Measurements from ENCODE around the gene EIF4E3. TPM values are rescaled to one million over a fixed set of nuclear protein-coding genes. Genes with fewer than 3 reads are reported as not detected.

EIF4E3 gene
- total RNA-seq, 4 donors from 2014 or later, result 12.4 to 52.2 (median 23.0) TPM

DNA sequence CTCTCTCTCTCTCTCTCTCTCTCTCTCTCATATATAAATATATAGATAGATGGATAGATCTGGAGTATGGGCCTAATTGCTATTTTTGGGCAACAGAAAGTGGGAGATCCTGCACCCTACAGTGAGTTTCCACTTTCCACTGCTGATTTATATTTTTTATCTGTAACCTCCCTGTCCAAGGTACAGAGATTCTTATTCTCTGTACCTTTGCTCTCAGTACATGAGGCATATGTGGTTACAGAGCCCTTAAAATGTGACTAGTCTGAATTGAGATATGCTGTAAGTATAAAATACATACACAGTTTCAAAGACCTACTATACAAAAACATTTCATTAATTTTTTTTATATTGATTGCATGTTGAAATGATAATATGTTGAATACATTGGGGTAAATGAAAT is 90.5 kb downstream of the EIF4E3 start:
- no peaks in the 10 kb centered on the region for H3K27me3 ChIP-seq
- H3K4me1 ChIP-seq, result no peaks in the 10 kb centered on the region
- DNase-seq, result no peak
- H3K36me3 ChIP-seq, result no peaks in the 10 kb centered on the region
- H3K4me3 ChIP-seq, result no peak overlapping the region
- no peak for TF ChIP-seq POLR2A (IDR thresholded peaks at IDR 0.05)
- TF ChIP-seq, protein P1, sequence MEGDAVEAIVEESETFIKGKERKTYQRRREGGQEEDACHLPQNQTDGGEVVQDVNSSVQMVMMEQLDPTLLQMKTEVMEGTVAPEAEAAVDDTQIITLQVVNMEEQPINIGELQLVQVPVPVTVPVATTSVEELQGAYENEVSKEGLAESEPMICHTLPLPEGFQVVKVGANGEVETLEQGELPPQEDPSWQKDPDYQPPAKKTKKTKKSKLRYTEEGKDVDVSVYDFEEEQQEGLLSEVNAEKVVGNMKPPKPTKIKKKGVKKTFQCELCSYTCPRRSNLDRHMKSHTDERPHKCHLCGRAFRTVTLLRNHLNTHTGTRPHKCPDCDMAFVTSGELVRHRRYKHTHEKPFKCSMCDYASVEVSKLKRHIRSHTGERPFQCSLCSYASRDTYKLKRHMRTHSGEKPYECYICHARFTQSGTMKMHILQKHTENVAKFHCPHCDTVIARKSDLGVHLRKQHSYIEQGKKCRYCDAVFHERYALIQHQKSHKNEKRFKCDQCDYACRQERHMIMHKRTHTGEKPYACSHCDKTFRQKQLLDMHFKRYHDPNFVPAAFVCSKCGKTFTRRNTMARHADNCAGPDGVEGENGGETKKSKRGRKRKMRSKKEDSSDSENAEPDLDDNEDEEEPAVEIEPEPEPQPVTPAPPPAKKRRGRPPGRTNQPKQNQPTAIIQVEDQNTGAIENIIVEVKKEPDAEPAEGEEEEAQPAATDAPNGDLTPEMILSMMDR (IDR thresholded peaks at IDR 0.05), result no peak
- intact Hi-C loops (cut with DNase I; ENCODE audit: low total_unique reads), result no loop called here
- no peaks in the 10 kb centered on the region for H3K9me3 ChIP-seq
- H3K27ac ChIP-seq, result no peak overlapping the region

DNA sequence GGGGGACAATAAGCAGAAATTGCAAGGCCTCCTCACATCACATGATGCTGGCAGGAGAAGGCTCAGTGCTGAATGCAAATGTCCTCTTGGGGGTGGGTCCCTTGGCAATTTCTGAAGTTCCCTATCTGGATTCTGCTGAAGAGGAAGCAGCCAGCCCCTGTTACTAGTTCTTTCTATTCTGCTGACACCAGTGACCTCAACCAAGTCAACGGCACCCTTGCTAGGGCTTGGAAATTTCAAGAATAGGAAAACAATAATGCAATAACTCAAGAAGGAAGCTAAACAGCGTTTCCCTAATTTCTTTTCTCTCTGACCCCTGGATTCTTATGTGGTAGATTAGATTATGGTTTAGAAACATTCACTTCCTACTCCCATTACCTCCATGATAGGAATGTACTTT is 95.5 kb downstream of the EIF4E3 start:
- TF ChIP-seq, protein P1 (IDR thresholded peaks at IDR 0.05), result no peak
- no peak for TF ChIP-seq POLR2A (IDR thresholded peaks at IDR 0.05)
- peak in 1 of 2 donors; percentile 18 for DNase-seq
- no peaks in the 10 kb centered on the region for H3K4me1 ChIP-seq
- peak overlapping the region; percentile 27 to 37 for H3K27ac ChIP-seq
- H3K36me3 ChIP-seq, result no peaks in the 10 kb centered on the region
- intact Hi-C loops (cut with DNase I; ENCODE audit: low total_unique reads), result no loop called here
- no peak overlapping the region for H3K4me3 ChIP-seq
- H3K9me3 ChIP-seq, result no peaks in the 10 kb centered on the region
- no peaks in the 10 kb centered on the region for H3K27me3 ChIP-seq

DNA sequence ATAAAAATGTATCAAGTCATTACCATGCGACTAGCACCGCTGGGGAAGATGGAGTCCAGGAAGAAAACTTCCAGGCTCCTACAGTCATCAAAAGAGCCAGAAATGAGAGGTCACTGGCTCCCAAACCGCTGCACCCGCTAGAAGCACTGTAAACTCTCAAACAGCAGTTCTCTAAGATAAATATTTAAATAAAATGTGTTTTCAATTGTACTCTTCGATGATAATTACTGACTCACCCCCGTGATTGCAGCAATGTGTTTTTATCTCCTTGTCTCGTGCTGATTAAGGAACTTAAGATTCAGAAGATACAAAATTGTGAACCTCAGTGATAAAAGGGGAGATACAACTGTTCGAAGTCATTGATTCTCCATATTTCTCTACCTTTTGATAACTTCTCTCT is 95.9 kb downstream of the EIF4E3 start:
- no peak overlapping the region for H3K4me3 ChIP-seq
- no peaks in the 10 kb centered on the region for H3K36me3 ChIP-seq
- H3K9me3 ChIP-seq, result no peaks in the 10 kb centered on the region
- intact Hi-C loops (cut with DNase I; ENCODE audit: low total_unique reads), result no loop called here
- no peaks in the 10 kb centered on the region for H3K27me3 ChIP-seq
- peak overlapping the region; percentile 27 to 37 for H3K27ac ChIP-seq
- TF ChIP-seq POLR2A (IDR thresholded peaks at IDR 0.05), result no peak
- TF ChIP-seq, protein P1 (IDR thresholded peaks at IDR 0.05), result no peak
- DNase-seq, result peak in 1 of 2 donors; percentile 31
- H3K4me1 ChIP-seq, result no peaks in the 10 kb centered on the region

DNA sequence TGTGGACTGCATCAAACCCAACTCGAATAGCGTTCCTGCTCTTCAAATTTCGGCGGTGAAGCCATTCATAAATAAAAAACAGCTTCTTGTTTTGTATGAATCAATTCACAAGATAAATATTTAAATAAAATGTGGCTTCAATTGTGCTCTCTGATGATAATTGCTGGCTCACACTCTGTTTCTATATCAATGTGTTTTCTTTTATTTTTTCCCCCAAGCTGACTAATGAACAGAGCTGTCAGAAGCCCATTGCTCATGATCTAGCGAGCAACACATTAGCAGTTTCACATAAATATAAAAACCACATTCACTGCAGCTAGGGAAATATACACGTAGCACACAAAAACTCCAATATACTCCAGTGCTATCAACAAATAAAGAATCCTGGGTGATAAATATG is 96.7 kb downstream of the EIF4E3 start:
- no peak overlapping the region for H3K4me3 ChIP-seq
- intact Hi-C loops (cut with DNase I; ENCODE audit: low total_unique reads), result no loop called here
- H3K4me1 ChIP-seq, result no peaks in the 10 kb centered on the region
- TF ChIP-seq POLR2A (IDR thresholded peaks at IDR 0.05), result no peak
- TF ChIP-seq, protein P1 (IDR thresholded peaks at IDR 0.05), result no peak
- no peaks in the 10 kb centered on the region for H3K9me3 ChIP-seq
- no peak overlapping the region for H3K27ac ChIP-seq
- no peaks in the 10 kb centered on the region for H3K36me3 ChIP-seq
- H3K27me3 ChIP-seq, result no peaks in the 10 kb centered on the region
- no peak for DNase-seq

DNA sequence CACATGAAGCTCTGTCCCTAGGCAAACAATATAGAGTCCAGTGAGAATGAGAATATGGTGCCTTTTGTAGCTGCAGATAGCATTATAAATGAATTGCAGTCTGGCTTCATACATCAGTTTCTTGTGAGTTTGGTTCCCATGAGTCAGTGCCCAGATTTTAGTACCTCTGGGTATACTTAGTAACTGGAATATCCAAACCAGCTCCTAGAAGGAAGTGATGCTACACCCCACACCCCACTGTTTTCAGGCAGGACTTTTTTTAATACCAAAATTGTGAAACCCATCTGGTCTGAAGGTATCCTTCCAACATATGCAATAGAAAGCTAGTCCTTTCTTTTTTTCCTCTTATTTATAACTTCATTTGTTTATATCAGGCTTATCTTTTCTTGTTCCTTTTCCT is 99.5 kb downstream of the EIF4E3 start:
- intact Hi-C loops (cut with DNase I; ENCODE audit: low total_unique reads), result no loop called here
- Histone ChIP-seq H3K27ac (no peak overlapping the region), H3K4me1 (no peaks in the 10 kb centered on the region), H3K36me3 (no peaks in the 10 kb centered on the region), H3K4me3 (no peak overlapping the region), H3K9me3 (no peaks in the 10 kb centered on the region), H3K27me3 (no peaks in the 10 kb centered on the region)
- TF ChIP-seq, protein P1 (IDR thresholded peaks at IDR 0.05), result no peak
- no peak for TF ChIP-seq POLR2A (IDR thresholded peaks at IDR 0.05)
- DNase-seq, result no peak

Other genes starting within 250 kb of the EIF4E3 start
- 100 to 1,000 TPM in 3 of 4 donors, 10 to 100 TPM in 1; 54.2 to 152 (median 129) TPM for gene FOXP1, start 141.7 kb downstream of the EIF4E3 start, total RNA-seq
- 1 to 10 TPM in 3 of 4 donors, under 1 TPM in 1; under 0.01 to 9.7 (median 4.4) TPM for gene GPR27, start 28.5 kb upstream of the EIF4E3 start, total RNA-seq
- gene PROK2, start 59.7 kb upstream of the EIF4E3 start, total RNA-seq, result not detected

Data from uterus (tissue), 4 donors.